Epithelial cell of umbilical artery (primary cell): ENCODE results near the gene ZWINT. TPM values are rescaled to one million over a fixed set of nuclear protein-coding genes. Genes with fewer than 3 reads are reported as not detected.

Experiments
- total RNA-seq: library from RNA; depleted of rRNA; stranded (reverse); fragments of >200 nt; gene quantifications from 2 replicates; pipeline ENCODE4 v1.2.3, GENCODE V29; 2014

Gene ZWINT, protein sequence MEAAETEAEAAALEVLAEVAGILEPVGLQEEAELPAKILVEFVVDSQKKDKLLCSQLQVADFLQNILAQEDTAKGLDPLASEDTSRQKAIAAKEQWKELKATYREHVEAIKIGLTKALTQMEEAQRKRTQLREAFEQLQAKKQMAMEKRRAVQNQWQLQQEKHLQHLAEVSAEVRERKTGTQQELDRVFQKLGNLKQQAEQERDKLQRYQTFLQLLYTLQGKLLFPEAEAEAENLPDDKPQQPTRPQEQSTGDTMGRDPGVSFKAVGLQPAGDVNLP
- 53.9 and 56.8 TPM in 2 replicates for total RNA-seq

DNA sequence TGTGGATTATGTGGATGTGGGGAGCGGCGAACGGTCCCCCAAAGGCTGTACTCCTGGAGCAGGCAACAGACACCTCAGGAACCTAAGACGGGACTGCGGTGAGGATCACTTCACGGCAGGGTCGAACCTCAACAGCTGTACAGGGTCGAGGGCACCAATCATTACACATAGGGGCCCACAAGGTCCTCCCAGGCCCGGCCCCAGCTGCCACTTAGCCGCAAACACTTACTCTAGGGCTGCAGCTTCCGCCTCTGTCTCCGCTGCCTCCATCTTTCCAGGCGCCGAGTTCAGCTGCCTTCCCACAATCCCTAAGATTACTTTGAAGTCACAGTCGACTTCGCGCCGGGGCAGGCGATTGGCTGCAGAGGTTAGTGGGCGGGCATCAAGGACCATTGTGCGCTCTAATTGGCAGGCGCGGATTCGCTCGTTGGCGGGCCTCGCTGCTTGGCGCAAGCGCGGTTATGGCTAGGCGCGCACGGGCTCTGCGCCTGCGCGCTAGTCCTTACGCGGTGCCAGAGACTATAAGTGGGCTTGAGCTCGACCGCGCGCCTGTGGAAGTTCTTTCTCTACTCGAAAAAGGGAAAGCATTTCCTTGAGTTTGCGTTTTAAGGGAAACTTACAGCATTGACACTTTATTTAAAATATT lies at the start of gene ZWINT:
Gene ZWINT (minus strand): TSS at position 293 of the 646 bp plus-strand sequence. CDS start 23 bp downstream, at position 270.

